ENCODE measurements around the gene CIAPIN1.
A peak's percentile ranks its signal among the peaks of the same experiment; 100 is the strongest.

Gene CIAPIN1

GRCh38 chr16:57447186-57447962 is at the start of gene CIAPIN1, which contains the start of gene COQ9:
CIAPIN1 (minus strand) TSS chr16:57447385; CDS start chr16:57440928, 6,457 bp downstream.
COQ9 (plus strand) TSS chr16:57447479; CDS start chr16:57447506, 27 bp downstream.
- peak; percentile 54 to 73 for DNase-seq

GRCh38 chr16:57493767-57494166 is 46.6 kb upstream of the CIAPIN1 start:
- no peak for DNase-seq

GRCh38 chr16:57489229-57489628 is 42.0 kb upstream of the CIAPIN1 start:
- no peak for DNase-seq

GRCh38 chr16:57486858-57487834 is 40.0 kb upstream of the CIAPIN1 start:
- DNase-seq = no peak

GRCh38 chr16:57485916-57486857 is 39.0 kb upstream of the CIAPIN1 start, which contains the start of gene DOK4:
DOK4 (minus strand) TSS chr16:57486493; CDS start chr16:57479507, 6,986 bp downstream.
- DNase-seq = peak in 1 of 2 experiments; percentile 16

- DNase-seq = no peak
These were observed 38.1 kb upstream of the CIAPIN1 start for GRCh38 chr16:57485091-57485915.

- no peak for DNase-seq
These were observed 37.4 kb upstream of the CIAPIN1 start for GRCh38 chr16:57484515-57485005.

GRCh38 chr16:57483725-57484514 is 36.7 kb upstream of the CIAPIN1 start:
- DNase-seq = peak; percentile 28 to 73

- DNase-seq = no peak
These were observed 35.8 kb upstream of the CIAPIN1 start for GRCh38 chr16:57482845-57483545.

GRCh38 chr16:57481421-57481820 is 34.2 kb upstream of the CIAPIN1 start:
- DNase-seq = no peak

- DNase-seq = peak in 1 of 2 experiments; percentile 23
These were observed 33.6 kb upstream of the CIAPIN1 start for GRCh38 chr16:57480754-57481230.

GRCh38 chr16:57479976-57480753 is 33.0 kb upstream of the CIAPIN1 start:
- DNase-seq = no peak

- DNase-seq = no peak
These were observed 32.2 kb upstream of the CIAPIN1 start for GRCh38 chr16:57479205-57479975.

GRCh38 chr16:57478396-57479204 is 31.4 kb upstream of the CIAPIN1 start:
- DNase-seq = no peak

GRCh38 chr16:57477531-57478202 is 30.5 kb upstream of the CIAPIN1 start:
- no peak for DNase-seq
